Stimulated activated effector memory CD8-positive, alpha-beta T cell treated with anti-CD3 and anti-CD28 coated beads, Interleukin-12 subunit alpha, Interleukin-12 subunit beta, amount 100 ng/mL, for 72 hours (primary cell): ENCODE measurements around the gene USP17L5.
"Not testable (repeated sequence)": the region's sequence is repeated elsewhere in the genome, so short reads cannot be mapped to it uniquely, and the experiment has no call there.

ENCODE experiments used
- ATAC-seq: fragments of 150-1000 bp; cut with Tn5 transposase; 2 replicates; pipeline ENCODE4 v1.10.0; 2021
- DNase-seq, 2 donors: peaks; one replicate each; pipeline ENCODE4 v3.0.0; 2021 to 2022; ENCODE audit warnings: low spot score in 2 of 2
- H3K27ac Mint-ChIP-seq: one replicate; pipeline ENCODE4 v1.8.0; 2022; ENCODE audit warnings: mild to moderate bottlenecking, mixed read lengths
- H3K36me3 Mint-ChIP-seq: one replicate; pipeline ENCODE4 v1.8.0; 2022; ENCODE audit warnings: mild to moderate bottlenecking, mixed read lengths
- H3K4me1 Mint-ChIP-seq: one replicate; pipeline ENCODE4 v1.8.0; 2022; ENCODE audit warnings: mixed read lengths
- H3K4me3 Mint-ChIP-seq: one replicate; pipeline ENCODE4 v1.8.0; 2022; ENCODE audit warnings: mild to moderate bottlenecking, mixed read lengths
- H3K9me3 Mint-ChIP-seq: one replicate; pipeline ENCODE4 v1.8.0; 2022; ENCODE audit warnings: mixed read lengths

USP17L5 gene, protein sequence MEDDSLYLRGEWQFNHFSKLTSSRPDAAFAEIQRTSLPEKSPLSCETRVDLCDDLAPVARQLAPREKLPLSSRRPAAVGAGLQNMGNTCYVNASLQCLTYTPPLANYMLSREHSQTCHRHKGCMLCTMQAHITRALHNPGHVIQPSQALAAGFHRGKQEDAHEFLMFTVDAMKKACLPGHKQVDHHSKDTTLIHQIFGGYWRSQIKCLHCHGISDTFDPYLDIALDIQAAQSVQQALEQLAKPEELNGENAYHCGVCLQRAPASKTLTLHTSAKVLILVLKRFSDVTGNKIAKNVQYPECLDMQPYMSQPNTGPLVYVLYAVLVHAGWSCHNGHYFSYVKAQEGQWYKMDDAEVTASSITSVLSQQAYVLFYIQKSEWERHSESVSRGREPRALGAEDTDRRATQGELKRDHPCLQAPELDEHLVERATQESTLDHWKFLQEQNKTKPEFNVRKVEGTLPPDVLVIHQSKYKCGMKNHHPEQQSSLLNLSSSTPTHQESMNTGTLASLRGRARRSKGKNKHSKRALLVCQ

DNA sequence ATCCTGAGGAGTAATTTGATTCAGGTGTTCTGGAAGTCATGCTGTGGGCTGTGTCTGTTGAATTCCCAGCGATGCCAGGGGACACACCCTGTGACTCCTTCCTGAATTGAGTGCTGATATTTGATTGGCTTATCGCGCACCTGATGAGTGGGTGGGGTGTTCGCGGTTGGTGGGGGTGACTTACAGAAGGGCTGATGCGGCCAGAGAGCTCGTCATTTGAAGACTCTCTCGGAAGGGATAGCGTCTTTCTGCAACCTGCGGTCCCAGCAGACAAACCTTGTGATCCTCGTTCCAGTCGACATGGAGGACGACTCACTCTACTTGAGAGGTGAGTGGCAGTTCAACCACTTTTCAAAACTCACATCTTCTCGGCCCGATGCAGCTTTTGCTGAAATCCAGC lies at the start of gene USP17L5:
TSS of gene USP17L5 (plus strand) at position 301 of the 400 bp plus-strand sequence. CDS start at position 301, 0 bp downstream.
- H3K36me3 Mint-ChIP-seq, H3K27ac Mint-ChIP-seq, H3K4me3 Mint-ChIP-seq, H3K4me1 Mint-ChIP-seq, DNase-seq, H3K9me3 Mint-ChIP-seq, ATAC-seq: not testable (repeated sequence)

DNA sequence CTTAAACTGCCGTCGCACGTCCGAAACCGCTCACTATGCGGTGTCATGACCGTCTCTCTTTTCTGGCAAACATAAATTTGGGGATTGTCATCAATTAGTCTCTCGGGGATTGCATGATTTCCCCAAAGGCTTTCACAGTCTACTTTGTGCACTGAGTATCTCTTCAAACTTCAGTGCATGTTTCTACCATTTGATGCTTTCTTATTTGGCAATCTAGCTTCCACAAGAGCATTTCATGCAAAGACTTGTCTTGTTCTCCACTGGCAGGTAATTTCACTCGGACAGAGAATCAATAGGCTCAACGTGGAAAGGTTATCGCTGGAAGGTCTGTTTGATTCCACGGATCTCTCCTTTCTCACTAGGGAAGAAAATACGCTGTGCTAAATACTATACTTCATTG lies 15.0 kb upstream of the USP17L5 start:
- peak in 1 of 2 donors; percentile 1 for DNase-seq
- H3K27ac Mint-ChIP-seq, H3K4me3 Mint-ChIP-seq, H3K9me3 Mint-ChIP-seq, H3K4me1 Mint-ChIP-seq, ATAC-seq, H3K36me3 Mint-ChIP-seq: not testable (repeated sequence)

DNA sequence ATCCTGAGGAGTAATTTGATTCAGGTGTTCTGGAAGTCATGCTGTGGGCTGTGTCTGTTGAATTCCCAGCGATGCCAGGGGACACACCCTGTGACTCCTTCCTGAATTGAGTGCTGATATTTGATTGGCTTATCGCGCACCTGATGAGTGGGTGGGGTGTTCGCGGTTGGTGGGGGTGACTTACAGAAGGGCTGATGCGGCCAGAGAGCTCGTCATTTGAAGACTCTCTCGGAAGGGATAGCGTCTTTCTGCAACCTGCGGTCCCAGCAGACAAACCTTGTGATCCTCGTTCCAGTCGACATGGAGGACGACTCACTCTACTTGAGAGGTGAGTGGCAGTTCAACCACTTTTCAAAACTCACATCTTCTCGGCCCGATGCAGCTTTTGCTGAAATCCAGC lies 14.3 kb upstream of the USP17L5 start, which contains the start of gene USP17L24:
TSS of gene USP17L24 (plus strand) at position 301 of the 400 bp plus-strand sequence. CDS start at position 301, 0 bp downstream.
- H3K9me3 Mint-ChIP-seq = not testable (repeated sequence)

DNA sequence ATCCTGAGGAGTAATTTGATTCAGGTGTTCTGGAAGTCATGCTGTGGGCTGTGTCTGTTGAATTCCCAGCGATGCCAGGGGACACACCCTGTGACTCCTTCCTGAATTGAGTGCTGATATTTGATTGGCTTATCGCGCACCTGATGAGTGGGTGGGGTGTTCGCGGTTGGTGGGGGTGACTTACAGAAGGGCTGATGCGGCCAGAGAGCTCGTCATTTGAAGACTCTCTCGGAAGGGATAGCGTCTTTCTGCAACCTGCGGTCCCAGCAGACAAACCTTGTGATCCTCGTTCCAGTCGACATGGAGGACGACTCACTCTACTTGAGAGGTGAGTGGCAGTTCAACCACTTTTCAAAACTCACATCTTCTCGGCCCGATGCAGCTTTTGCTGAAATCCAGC lies 9.6 kb upstream of the USP17L5 start, which contains the start of gene USP17L25:
TSS of gene USP17L25 (plus strand) at position 301 of the 400 bp plus-strand sequence. CDS start at position 301, 0 bp downstream.
- not testable (repeated sequence) for H3K36me3 Mint-ChIP-seq, H3K9me3 Mint-ChIP-seq, H3K4me1 Mint-ChIP-seq, H3K4me3 Mint-ChIP-seq, H3K27ac Mint-ChIP-seq, DNase-seq, ATAC-seq

More for the DNA sequence above, 14.3 kb upstream of the USP17L5 start, which contains the start of gene USP17L24:
- not testable (repeated sequence) for H3K4me1 Mint-ChIP-seq, DNase-seq, ATAC-seq, H3K36me3 Mint-ChIP-seq, H3K4me3 Mint-ChIP-seq, H3K27ac Mint-ChIP-seq

DNA sequence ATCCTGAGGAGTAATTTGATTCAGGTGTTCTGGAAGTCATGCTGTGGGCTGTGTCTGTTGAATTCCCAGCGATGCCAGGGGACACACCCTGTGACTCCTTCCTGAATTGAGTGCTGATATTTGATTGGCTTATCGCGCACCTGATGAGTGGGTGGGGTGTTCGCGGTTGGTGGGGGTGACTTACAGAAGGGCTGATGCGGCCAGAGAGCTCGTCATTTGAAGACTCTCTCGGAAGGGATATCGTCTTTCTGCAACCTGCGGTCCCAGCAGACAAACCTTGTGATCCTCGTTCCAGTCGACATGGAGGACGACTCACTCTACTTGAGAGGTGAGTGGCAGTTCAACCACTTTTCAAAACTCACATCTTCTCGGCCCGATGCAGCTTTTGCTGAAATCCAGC lies 4.8 kb upstream of the USP17L5 start, which contains the start of gene USP17L26:
TSS of gene USP17L26 (plus strand) at position 301 of the 400 bp plus-strand sequence. CDS start at position 301, 0 bp downstream.
- not testable (repeated sequence) for H3K4me3 Mint-ChIP-seq, H3K36me3 Mint-ChIP-seq, H3K4me1 Mint-ChIP-seq, ATAC-seq, H3K27ac Mint-ChIP-seq, DNase-seq, H3K9me3 Mint-ChIP-seq

DNA sequence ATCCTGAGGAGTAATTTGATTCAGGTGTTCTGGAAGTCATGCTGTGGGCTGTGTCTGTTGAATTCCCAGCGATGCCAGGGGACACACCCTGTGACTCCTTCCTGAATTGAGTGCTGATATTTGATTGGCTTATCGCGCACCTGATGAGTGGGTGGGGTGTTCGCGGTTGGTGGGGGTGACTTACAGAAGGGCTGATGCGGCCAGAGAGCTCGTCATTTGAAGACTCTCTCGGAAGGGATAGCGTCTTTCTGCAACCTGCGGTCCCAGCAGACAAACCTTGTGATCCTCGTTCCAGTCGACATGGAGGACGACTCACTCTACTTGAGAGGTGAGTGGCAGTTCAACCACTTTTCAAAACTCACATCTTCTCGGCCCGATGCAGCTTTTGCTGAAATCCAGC lies 4.6 kb downstream of the USP17L5 start, which contains the start of gene USP17L27:
TSS of gene USP17L27 (plus strand) at position 301 of the 400 bp plus-strand sequence. CDS start at position 301, 0 bp downstream.
- H3K4me3 Mint-ChIP-seq, H3K36me3 Mint-ChIP-seq, H3K9me3 Mint-ChIP-seq, H3K27ac Mint-ChIP-seq, ATAC-seq, H3K4me1 Mint-ChIP-seq, DNase-seq: not testable (repeated sequence)

DNA sequence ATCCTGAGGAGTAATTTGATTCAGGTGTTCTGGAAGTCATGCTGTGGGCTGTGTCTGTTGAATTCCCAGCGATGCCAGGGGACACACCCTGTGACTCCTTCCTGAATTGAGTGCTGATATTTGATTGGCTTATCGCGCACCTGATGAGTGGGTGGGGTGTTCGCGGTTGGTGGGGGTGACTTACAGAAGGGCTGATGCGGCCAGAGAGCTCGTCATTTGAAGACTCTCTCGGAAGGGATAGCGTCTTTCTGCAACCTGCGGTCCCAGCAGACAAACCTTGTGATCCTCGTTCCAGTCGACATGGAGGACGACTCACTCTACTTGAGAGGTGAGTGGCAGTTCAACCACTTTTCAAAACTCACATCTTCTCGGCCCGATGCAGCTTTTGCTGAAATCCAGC lies 9.4 kb downstream of the USP17L5 start, which contains the start of gene USP17L28:
TSS of gene USP17L28 (plus strand) at position 301 of the 400 bp plus-strand sequence. CDS start at position 301, 0 bp downstream.
- H3K9me3 Mint-ChIP-seq, H3K36me3 Mint-ChIP-seq, H3K4me1 Mint-ChIP-seq, ATAC-seq, H3K4me3 Mint-ChIP-seq, DNase-seq, H3K27ac Mint-ChIP-seq: not testable (repeated sequence)

DNA sequence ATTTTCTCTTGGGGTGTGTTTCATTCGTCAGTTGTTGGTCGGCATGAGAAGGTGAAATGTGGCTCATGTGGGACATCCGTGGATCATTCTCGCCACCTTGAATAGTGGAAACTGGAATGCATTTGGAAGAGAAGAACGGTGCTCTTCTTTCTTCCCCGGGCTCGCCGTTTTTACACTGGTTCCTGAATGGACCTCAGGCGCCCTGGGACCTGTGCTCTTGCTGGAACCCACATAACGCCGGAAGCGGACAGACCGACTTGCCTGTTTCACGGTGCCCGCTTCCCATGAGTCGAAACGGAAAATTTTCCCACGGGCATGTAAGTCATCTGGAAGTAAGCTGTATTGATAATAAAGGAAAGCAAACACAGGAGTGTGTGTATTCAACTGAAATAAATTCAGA lies 11.7 kb downstream of the USP17L5 start:
- ATAC-seq, H3K36me3 Mint-ChIP-seq, H3K9me3 Mint-ChIP-seq, H3K4me1 Mint-ChIP-seq, H3K4me3 Mint-ChIP-seq, H3K27ac Mint-ChIP-seq: not testable (repeated sequence)
- DNase-seq = peak in 1 of 2 donors; percentile 19

DNA sequence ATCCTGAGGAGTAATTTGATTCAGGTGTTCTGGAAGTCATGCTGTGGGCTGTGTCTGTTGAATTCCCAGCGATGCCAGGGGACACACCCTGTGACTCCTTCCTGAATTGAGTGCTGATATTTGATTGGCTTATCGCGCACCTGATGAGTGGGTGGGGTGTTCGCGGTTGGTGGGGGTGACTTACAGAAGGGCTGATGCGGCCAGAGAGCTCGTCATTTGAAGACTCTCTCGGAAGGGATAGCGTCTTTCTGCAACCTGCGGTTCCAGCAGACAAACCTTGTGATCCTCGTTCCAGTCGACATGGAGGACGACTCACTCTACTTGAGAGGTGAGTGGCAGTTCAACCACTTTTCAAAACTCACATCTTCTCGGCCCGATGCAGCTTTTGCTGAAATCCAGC lies 14.1 kb downstream of the USP17L5 start, which contains the start of gene USP17L29:
TSS of gene USP17L29 (plus strand) at position 301 of the 400 bp plus-strand sequence. CDS start at position 301, 0 bp downstream.
- not testable (repeated sequence) for H3K4me3 Mint-ChIP-seq, DNase-seq, H3K4me1 Mint-ChIP-seq, H3K36me3 Mint-ChIP-seq, H3K9me3 Mint-ChIP-seq, ATAC-seq, H3K27ac Mint-ChIP-seq

DNA sequence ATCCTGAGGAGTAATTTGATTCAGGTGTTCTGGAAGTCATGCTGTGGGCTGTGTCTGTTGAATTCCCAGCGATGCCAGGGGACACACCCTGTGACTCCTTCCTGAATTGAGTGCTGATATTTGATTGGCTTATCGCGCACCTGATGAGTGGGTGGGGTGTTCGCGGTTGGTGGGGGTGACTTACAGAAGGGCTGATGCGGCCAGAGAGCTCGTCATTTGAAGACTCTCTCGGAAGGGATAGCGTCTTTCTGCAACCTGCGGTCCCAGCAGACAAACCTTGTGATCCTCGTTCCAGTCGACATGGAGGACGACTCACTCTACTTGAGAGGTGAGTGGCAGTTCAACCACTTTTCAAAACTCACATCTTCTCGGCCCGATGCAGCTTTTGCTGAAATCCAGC lies 23.6 kb downstream of the USP17L5 start, which contains the start of gene USP17L30:
TSS of gene USP17L30 (plus strand) at position 301 of the 400 bp plus-strand sequence. CDS start at position 301, 0 bp downstream.
- not testable (repeated sequence) for DNase-seq, ATAC-seq, H3K27ac Mint-ChIP-seq, H3K36me3 Mint-ChIP-seq, H3K9me3 Mint-ChIP-seq, H3K4me3 Mint-ChIP-seq, H3K4me1 Mint-ChIP-seq

DNA sequence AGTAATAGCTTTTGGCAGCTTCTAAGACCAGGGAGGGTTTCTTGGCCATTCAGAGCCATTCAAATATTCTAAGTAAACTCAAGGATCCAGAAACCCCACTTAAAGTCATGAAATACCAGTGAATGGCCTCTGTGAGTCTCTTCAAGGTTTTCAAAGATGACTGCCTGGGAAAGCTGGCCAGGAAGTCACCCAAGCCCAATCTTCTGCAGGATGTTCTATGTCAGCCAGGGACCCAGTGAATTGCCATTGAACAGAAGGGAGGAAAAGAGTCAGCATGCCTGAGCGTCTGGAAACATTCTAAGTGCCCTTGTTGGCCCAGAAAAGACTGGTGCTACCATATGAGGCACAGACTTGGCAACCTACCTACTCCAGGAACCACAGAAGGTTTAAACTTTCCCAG lies 40.7 kb downstream of the USP17L5 start:
- H3K36me3 Mint-ChIP-seq, ATAC-seq, H3K27ac Mint-ChIP-seq, H3K4me3 Mint-ChIP-seq, H3K9me3 Mint-ChIP-seq, H3K4me1 Mint-ChIP-seq, DNase-seq: not testable (repeated sequence)

DNA sequence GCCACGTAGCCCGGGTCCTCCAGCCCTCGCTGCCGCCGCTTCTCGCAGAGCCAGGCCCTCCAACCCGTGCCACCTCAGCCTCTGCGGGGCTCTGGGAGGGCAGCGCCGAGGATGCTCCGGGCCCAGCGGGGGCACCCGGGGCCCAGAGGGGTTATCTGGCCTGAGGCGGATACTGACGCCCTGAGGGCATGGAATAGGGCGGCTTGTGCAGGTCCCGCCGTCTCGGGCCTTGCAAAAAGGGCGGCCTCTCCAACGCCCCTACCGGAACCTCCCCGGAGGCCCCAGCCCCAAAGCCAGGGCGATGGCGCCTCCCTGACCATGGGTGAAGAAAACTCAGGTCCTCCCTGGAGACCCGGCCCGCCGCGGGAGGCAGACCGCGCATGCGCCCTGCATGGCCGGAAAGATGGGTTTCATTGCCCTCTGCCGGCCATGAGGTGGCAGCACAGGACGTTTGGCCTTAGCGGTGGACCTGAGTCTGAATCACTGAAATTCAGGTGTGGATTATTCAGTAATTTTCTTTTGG lies 41.9 kb downstream of the USP17L5 start:
- peak; percentile 14 to 64 for DNase-seq
- H3K36me3 Mint-ChIP-seq, H3K4me1 Mint-ChIP-seq, H3K9me3 Mint-ChIP-seq, ATAC-seq, H3K27ac Mint-ChIP-seq, H3K4me3 Mint-ChIP-seq: not testable (repeated sequence)

DNA sequence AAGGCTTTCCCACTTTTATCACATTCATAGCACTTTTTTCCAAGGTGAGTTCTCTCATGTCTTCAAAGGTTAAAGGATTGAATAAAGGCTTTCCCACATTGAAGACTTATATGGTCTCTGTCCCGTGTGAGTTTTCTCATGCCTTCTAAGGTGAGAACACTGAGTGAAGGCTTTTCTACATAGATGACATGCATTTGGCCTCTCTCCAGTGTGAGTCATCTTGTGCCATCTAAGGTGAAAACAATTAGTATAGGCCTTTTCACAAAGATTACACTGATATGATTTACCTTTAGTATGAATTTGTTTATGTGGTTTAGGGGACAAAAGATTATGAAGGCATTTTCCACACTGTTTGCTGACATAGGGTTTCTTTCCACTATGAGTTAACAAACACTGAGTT lies 44.9 kb downstream of the USP17L5 start:
- H3K4me1 Mint-ChIP-seq = no peaks in the 10 kb centered on the region
- H3K4me3 Mint-ChIP-seq = no peak overlapping the region
- H3K9me3 Mint-ChIP-seq = no peaks in the 10 kb centered on the region
- no peak for ATAC-seq
- no peak overlapping the region for H3K27ac Mint-ChIP-seq
- H3K36me3 Mint-ChIP-seq = no peaks in the 10 kb centered on the region
- DNase-seq = no peak

DNA sequence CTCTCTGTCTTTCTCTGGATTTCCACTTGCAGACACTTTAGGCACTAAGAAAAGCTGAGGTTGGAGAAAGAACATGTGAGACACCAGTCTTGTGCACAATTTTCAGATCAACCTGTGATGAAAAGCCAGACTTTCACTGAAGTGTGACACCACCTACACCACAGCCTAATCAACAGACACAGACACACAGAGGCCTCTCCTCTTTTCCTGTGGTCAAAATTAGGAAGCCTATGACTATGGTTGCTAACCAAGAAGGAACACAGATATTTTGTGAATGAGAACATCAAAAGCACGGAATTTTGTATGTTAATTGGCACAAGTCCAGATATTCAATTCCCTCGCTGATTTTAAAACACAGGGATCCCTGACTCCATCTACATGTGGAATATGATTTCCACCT lies 49.8 kb downstream of the USP17L5 start:
- not testable (repeated sequence) for H3K27ac Mint-ChIP-seq, H3K36me3 Mint-ChIP-seq, H3K4me1 Mint-ChIP-seq, H3K9me3 Mint-ChIP-seq, H3K4me3 Mint-ChIP-seq, ATAC-seq, DNase-seq
